ENCODE measurements around the gene NIPAL4.
"Not testable (repeated sequence)": the region's sequence is repeated elsewhere in the genome, so short reads cannot be mapped to it uniquely, and the experiment has no call there.

The NIPAL4 gene

GRCh38 chr5:157459715-157460599 is at the start of gene NIPAL4:
Gene NIPAL4 (plus strand): TSS chr5:157460213. CDS start chr5:157460321, 108 bp downstream.
- peak; percentile 47 for DNase-seq

GRCh38 chr5:157415838-157416237 is 44.2 kb upstream of the NIPAL4 start:
- no peak for DNase-seq

GRCh38 chr5:157419521-157419920 is 40.5 kb upstream of the NIPAL4 start:
- not testable (repeated sequence) for DNase-seq

GRCh38 chr5:157429920-157430319 is 30.1 kb upstream of the NIPAL4 start:
- not testable (repeated sequence) for DNase-seq

GRCh38 chr5:157431544-157432200 is 28.3 kb upstream of the NIPAL4 start:
- DNase-seq, result peak; percentile 32

- no peak for DNase-seq
Observed at GRCh38 chr5:157434096-157434495, 25.9 kb upstream of the NIPAL4 start.

GRCh38 chr5:157443041-157443549 is 16.9 kb upstream of the NIPAL4 start:
- no peak for DNase-seq

GRCh38 chr5:157444224-157444623 is 15.8 kb upstream of the NIPAL4 start:
- no peak for DNase-seq

- no peak for DNase-seq
Observed at GRCh38 chr5:157445745-157446411, 14.1 kb upstream of the NIPAL4 start.

GRCh38 chr5:157446412-157446935 is 13.5 kb upstream of the NIPAL4 start:
- no peak for DNase-seq

- no peak for DNase-seq
Observed at GRCh38 chr5:157447201-157447637, 12.8 kb upstream of the NIPAL4 start.

- DNase-seq, result no peak
Observed at GRCh38 chr5:157449011-157449723, 10.8 kb upstream of the NIPAL4 start.

- DNase-seq, result no peak
Observed at GRCh38 chr5:157450024-157450423, 10.0 kb upstream of the NIPAL4 start.

GRCh38 chr5:157451806-157452205 is 8.2 kb upstream of the NIPAL4 start:
- DNase-seq, result no peak

GRCh38 chr5:157454273-157454672 is 5.7 kb upstream of the NIPAL4 start:
- DNase-seq, result no peak

- no peak for DNase-seq
Observed at GRCh38 chr5:157455057-157455456, 5.0 kb upstream of the NIPAL4 start.

- no peak for DNase-seq
Observed at GRCh38 chr5:157456301-157456700, 3.7 kb upstream of the NIPAL4 start.

- no peak for DNase-seq
Observed at GRCh38 chr5:157457391-157457790, 2.6 kb upstream of the NIPAL4 start.

- no peak for DNase-seq
Observed at GRCh38 chr5:157458835-157459234, 1.2 kb upstream of the NIPAL4 start.

- DNase-seq, result no peak
Observed at GRCh38 chr5:157460921-157461792, 1.1 kb downstream of the NIPAL4 start.

- DNase-seq, result no peak
Observed at GRCh38 chr5:157463081-157463480, 3.1 kb downstream of the NIPAL4 start.

Data from stimulated activated CD4-positive, alpha-beta T cell treated with anti-CD3 and anti-CD28 coated beads, Interleukin-1b, Interleukin-23, amount 100 ng/mL, for 48 hours (primary cell).